Thoracic aorta (tissue), 2 donors: ENCODE data around the gene NDUFAF5. TPM values are rescaled to one million over a fixed set of nuclear protein-coding genes. Genes with fewer than 3 reads are reported as not detected.

Experiments used
- ATAC-seq: fragments of 150-250 bp; one replicate; pipeline ENCODE4 v1.8.0; 2017; ENCODE audit warnings: low read depth; ENCODE audit not compliant: insufficient number of reproducible peaks, low FRiP score
- DNase-seq: peaks from one replicate; pipeline ENCODE4 v3.0.0-alpha.2; 2020; ENCODE audit warnings: low spot score
- H3K27ac ChIP-seq, 2 donors: fragments of 200-600 bp; sonication (generic); 1 replicate in 1 of 2; 2 replicates in 1 of 2; pipeline ENCODE4 v1.5.1; 2016; ENCODE audit warnings: mild to moderate bottlenecking in 2 of 2, moderate library complexity in 2 of 2
- H3K27me3 ChIP-seq: fragments of 200-600 bp; sonication (generic); replicated peaks from 2 replicates; pipeline ENCODE4 v1.6.0; 2016; ENCODE audit warnings: mild to moderate bottlenecking; ENCODE audit not compliant: insufficient read depth
- H3K36me3 ChIP-seq: fragments of 200-600 bp; sonication (generic); one replicate; pipeline ENCODE4 v1.5.1; 2016
- H3K4me1 ChIP-seq, 2 donors: fragments of 200-600 bp; sonication (generic); 1 replicate in 1 of 2; 2 replicates in 1 of 2; pipeline versions ENCODE4 v1.5.1 to v1.6.0; 2016; ENCODE audit warnings: low read depth in 2 of 2, mild to moderate bottlenecking in 1 of 2; ENCODE audit not compliant: control insufficient read depth in 1 of 2
- H3K4me3 ChIP-seq: fragments of 200-600 bp; sonication (generic); 2 replicates; pipeline ENCODE4 v1.5.1; 2016; ENCODE audit warnings: mild to moderate bottlenecking
- H3K9me3 ChIP-seq: fragments of 200-600 bp; sonication (generic); 2 replicates; pipeline ENCODE4 v1.5.1; 2016
- total RNA-seq, 2 donors: library from RNA; depleted of rRNA; stranded (reverse); fragments of >200 nt; gene quantifications; one replicate each; pipeline versions ENCODE4 v1.1.0 to v1.2.3, GENCODE V29; 2016
- TF ChIP-seq, protein P1 (sequence below): fragments of 200-600 bp; sonication (generic); IDR thresholded peaks from one replicate; pipeline ENCODE4 v1.5.1; 2019; ENCODE audit warnings: antibody characterized with exemption

Gene NDUFAF5
- total RNA-seq, 2 donors from 2014 or later: 5.3 to 8.1 TPM

DNA sequence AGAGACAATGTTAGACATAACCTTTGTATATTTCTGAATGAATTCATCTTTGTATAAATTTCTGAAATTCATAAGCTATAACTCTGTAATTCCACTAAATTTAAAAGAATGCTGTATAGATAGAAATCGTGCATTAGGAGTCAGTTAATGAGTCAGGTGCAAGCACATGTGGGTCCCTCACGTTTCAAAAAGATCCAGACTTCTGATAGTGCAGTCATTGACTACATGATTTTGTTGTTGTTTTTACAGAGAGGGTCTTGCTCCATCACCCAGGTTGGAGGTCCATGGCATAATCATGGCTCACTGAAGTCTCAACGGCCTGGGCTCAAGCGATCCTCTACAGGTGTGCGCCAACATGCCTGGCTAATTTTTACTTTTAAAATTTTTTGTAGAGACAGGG lies 14.7 kb upstream of the NDUFAF5 start:
- no peak overlapping the region for H3K4me3 ChIP-seq
- no peak overlapping the region for H3K27ac ChIP-seq
- DNase-seq (no peak), ATAC-seq (no peak)
- no peaks in the 10 kb centered on the region for H3K4me1 ChIP-seq
- H3K27me3 ChIP-seq: no peaks in the 10 kb centered on the region
- H3K9me3 ChIP-seq: no peaks in the 10 kb centered on the region
- peaks cover 37% of the 10 kb centered on the region for H3K36me3 ChIP-seq
- TF ChIP-seq, protein P1, sequence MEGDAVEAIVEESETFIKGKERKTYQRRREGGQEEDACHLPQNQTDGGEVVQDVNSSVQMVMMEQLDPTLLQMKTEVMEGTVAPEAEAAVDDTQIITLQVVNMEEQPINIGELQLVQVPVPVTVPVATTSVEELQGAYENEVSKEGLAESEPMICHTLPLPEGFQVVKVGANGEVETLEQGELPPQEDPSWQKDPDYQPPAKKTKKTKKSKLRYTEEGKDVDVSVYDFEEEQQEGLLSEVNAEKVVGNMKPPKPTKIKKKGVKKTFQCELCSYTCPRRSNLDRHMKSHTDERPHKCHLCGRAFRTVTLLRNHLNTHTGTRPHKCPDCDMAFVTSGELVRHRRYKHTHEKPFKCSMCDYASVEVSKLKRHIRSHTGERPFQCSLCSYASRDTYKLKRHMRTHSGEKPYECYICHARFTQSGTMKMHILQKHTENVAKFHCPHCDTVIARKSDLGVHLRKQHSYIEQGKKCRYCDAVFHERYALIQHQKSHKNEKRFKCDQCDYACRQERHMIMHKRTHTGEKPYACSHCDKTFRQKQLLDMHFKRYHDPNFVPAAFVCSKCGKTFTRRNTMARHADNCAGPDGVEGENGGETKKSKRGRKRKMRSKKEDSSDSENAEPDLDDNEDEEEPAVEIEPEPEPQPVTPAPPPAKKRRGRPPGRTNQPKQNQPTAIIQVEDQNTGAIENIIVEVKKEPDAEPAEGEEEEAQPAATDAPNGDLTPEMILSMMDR: no peak

DNA sequence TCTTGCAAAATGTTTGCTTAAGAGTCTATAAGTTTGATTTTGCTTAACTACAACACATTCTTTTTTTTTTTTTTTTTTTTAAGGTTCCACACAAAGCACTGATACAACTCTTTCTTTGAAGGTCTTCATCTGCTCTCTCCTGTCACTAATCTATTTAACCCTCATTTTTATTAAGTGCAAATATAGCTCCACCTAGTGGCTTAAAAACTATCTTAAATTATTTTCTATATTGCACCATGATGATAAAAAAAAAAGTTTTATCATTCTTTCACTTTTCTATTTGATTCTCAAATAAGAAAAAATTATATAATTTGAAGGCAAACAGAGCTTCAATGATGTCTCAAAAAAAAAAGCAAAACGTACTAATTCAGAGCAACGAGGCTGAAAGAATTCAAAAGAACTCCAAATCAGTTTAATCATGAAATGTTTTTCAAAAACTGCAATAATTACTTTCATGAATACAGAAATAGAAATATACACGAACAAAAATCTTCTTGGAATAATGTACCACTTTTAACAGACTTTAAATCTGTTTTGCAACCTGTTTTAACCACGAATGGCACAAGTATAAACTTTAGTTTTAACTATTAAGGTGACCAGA lies 12.9 kb upstream of the NDUFAF5 start:
- TF ChIP-seq, protein P1: peak; percentile 46
- H3K4me1 ChIP-seq: peaks cover 0 to 3% of the 10 kb centered on the region in 2 donors
- DNase-seq (no peak), ATAC-seq (peak; percentile 59)
- no peaks in the 10 kb centered on the region for H3K27me3 ChIP-seq
- H3K27ac ChIP-seq: no peak overlapping the region
- peaks cover 34% of the 10 kb centered on the region for H3K36me3 ChIP-seq
- no peak overlapping the region for H3K4me3 ChIP-seq
- no peaks in the 10 kb centered on the region for H3K9me3 ChIP-seq

DNA sequence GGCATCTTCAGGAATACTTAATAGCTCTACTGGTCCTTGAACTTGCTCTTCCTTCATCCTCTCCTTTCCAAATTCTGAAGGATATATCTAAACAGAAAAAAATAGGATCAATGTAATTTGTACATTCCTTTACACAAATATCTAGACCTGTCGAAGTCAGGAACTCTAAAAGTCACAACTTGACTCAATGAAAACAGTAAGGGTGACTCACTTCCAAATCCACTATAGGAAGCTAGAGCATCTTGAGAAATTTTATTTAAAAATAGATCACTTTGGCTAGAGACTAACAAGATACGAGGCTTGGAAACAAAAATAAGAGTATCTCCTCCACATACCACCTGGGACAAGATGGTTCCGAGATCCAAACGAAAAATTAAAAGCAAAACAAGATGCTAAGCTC lies 12.3 kb upstream of the NDUFAF5 start:
- Histone ChIP-seq H3K27me3 (no peaks in the 10 kb centered on the region), H3K9me3 (no peaks in the 10 kb centered on the region), H3K4me1 (peaks cover 0 to 4% of the 10 kb centered on the region in 2 donors), H3K4me3 (no peak overlapping the region), H3K27ac (no peak overlapping the region), H3K36me3 (peaks cover 29% of the 10 kb centered on the region)
- DNase-seq (no peak), ATAC-seq (no peak)
- TF ChIP-seq, protein P1: no peak

DNA sequence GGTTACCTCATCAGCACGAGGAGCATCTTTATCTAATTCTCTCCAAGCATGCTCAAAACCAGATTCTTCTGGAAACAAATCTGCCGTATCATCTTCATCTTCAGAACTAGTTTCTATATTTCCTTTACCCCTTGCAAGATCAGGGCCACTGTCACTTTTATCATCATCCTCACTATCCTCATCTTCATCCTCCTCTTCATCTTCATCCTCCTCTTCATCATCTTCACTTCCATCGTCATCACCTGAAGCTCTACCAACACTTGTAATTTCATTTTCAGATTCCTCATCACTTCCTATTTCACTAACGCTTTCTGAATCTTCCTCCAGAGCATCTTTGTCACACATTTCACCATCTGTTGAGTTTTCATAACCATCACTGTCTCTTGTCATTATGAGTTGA lies 9.0 kb upstream of the NDUFAF5 start:
- Histone ChIP-seq H3K36me3 (peaks cover 20% of the 10 kb centered on the region), H3K27ac (no peak overlapping the region), H3K9me3 (no peaks in the 10 kb centered on the region), H3K27me3 (no peaks in the 10 kb centered on the region), H3K4me1 (peaks cover 0 to 4% of the 10 kb centered on the region in 2 donors), H3K4me3 (no peak overlapping the region)
- no peak for ATAC-seq
- TF ChIP-seq, protein P1: no peak
- DNase-seq: no peak

DNA sequence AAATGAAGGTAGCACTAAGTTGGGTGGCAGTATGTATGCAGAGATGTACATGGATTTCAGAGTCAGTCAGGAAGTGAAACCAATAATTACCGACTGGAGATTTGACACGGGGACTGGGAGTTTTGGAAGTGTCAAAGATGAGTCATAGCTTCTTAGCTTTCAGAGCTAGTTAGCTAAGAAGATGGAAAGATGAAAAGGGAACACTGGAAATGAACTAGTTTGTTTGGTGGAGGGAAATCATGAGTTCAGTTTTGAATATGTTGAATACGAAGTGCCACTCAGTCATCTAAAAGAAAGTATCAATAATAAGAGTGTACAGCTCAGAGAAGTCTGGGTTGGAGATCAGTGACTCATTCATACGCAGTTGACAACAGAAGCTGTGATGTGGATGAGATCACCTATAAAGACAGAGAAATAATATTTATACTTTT lies 7.6 kb upstream of the NDUFAF5 start:
- Histone ChIP-seq H3K36me3 (peaks cover 22% of the 10 kb centered on the region), H3K27ac (no peak overlapping the region)
- ATAC-seq: no peak

More for the DNA sequence above, 7.6 kb upstream of the NDUFAF5 start:
- no peak for DNase-seq
- H3K9me3 ChIP-seq: no peaks in the 10 kb centered on the region
- H3K4me3 ChIP-seq: no peak overlapping the region
- H3K4me1 ChIP-seq: peaks cover 0 to 4% of the 10 kb centered on the region in 2 donors
- no peaks in the 10 kb centered on the region for H3K27me3 ChIP-seq
- TF ChIP-seq, protein P1: no peak
